Caco-2 (cell line): ENCODE measurements around the gene FYTTD1. TPM values are rescaled to one million over a fixed set of nuclear protein-coding genes. Genes with fewer than 3 reads are reported as not detected.

Source experiments
- BruUV-seq: library from RNA; stranded (reverse); fragments of 400-500 nt; replicated peaks from 2 replicates; lab custom pipeline; 2021; lab: Mats Ljungman, UMichigan
- CTCF ChIA-PET: fragments of 300-600 bp; sonication (Branson Sonifier 250); formaldehyde crosslinking; loops from one replicate; lab custom pipeline; 2022; ENCODE audit warnings: antibody characterized with exemption; lab: Charles Lee
- POLR2A ChIA-PET: fragments of 300-600 bp; sonication (Branson Sonifier 250); formaldehyde crosslinking; loops from one replicate; lab custom pipeline; 2022; ENCODE audit warnings: antibody characterized with exemption; lab: Charles Lee
- DNase-seq, 2 experiments: peaks; one replicate each; pipeline versions ENCODE4 v3.0.0 to v3.0.0-alpha.2; 2020 to 2022
- H3K27me3 ChIP-seq: replicated peaks from 2 replicates; pipeline ENCODE4 v1.6.0; 2011; ENCODE audit warnings: low read length; ENCODE audit not compliant: control insufficient read depth, insufficient read depth
- H3K36me3 ChIP-seq: 2 replicates; pipeline ENCODE4 v1.5.1; 2011; ENCODE audit warnings: low read length; ENCODE audit not compliant: control insufficient read depth, insufficient read depth
- H3K4me1 ChIP-seq: fragments of 250-450 bp; sonication (Bioruptor Pico); 2 replicates; pipeline ENCODE4 v1.5.1; 2020; ENCODE audit warnings: mild to moderate bottlenecking
- H3K4me3 ChIP-seq: 2 replicates; pipeline ENCODE4 v1.5.1; 2011; ENCODE audit warnings: low read depth, mild to moderate bottlenecking, control low read depth, low read length
- H3K9me3 ChIP-seq: fragments of 250-450 bp; sonication (Bioruptor Pico); 2 replicates; pipeline ENCODE4 v1.5.1; 2020; ENCODE audit warnings: mild to moderate bottlenecking, moderate library complexity
- H3K27ac Mint-ChIP-seq: one replicate; pipeline ENCODE4 v1.8.0; 2022; ENCODE audit warnings: mixed read lengths; ENCODE audit not compliant: unreplicated experiment
- H3K27me3 Mint-ChIP-seq: one replicate; pipeline ENCODE4 v1.8.0; 2022; ENCODE audit warnings: mixed read lengths; ENCODE audit not compliant: insufficient read depth, unreplicated experiment
- H3K36me3 Mint-ChIP-seq: one replicate; pipeline ENCODE4 v1.8.0; 2022; ENCODE audit warnings: mild to moderate bottlenecking, mixed read lengths; ENCODE audit not compliant: insufficient read depth, unreplicated experiment
- H3K4me1 Mint-ChIP-seq: one replicate; pipeline ENCODE4 v1.8.0; 2022; ENCODE audit warnings: low read depth, mixed read lengths; ENCODE audit not compliant: unreplicated experiment
- H3K4me3 Mint-ChIP-seq: one replicate; pipeline ENCODE4 v1.8.0; 2022; ENCODE audit warnings: mild to moderate bottlenecking, moderate library complexity, mixed read lengths; ENCODE audit not compliant: unreplicated experiment
- H3K9me3 Mint-ChIP-seq: one replicate; pipeline ENCODE4 v1.8.0; 2022; ENCODE audit warnings: mixed read lengths; ENCODE audit not compliant: unreplicated experiment
- CTCF ChIP-seq, 2 experiments: fragments of 200-600 bp in 1 of 2; IDR thresholded peaks; 1 replicate in 1 of 2; 2 replicates in 1 of 2; pipeline versions ENCODE4 v1.5.1 to v1.8.0; 2011 to 2022; ENCODE audit warnings: antibody characterized with exemption in 1 of 2, control low read depth in 1 of 2, inconsistent platforms in 1 of 2, low read depth in 1 of 2, low read length in 1 of 2, mild to moderate bottlenecking in 1 of 2, moderate library complexity in 1 of 2; ENCODE audit not compliant: insufficient read depth in 1 of 2, severe bottlenecking in 1 of 2, unreplicated experiment in 1 of 2
- intact Hi-C: fragments of 100-400 bp; cut with micrococcal nuclease; formaldehyde crosslinking; loops from one replicate; pipeline ENCODE4 v1.10.0; 2022; ENCODE audit not compliant: unreplicated experiment
- total RNA-seq: library from RNA; stranded (reverse); gene quantifications from 2 replicates; pipeline ENCODE4 v1.2.3, GENCODE V29; 2022

Gene FYTTD1
- total RNA-seq, 1 experiment from 2014 or later = 41.6 TPM

GRCh38 chr3:197750858-197751737 is 1.4 kb downstream of the FYTTD1 start:
- DNase-seq = peak in 1 of 2 experiments; percentile 16
- Histone ChIP-seq H3K4me3 (peak overlapping the region; percentile 85), H3K27me3 (no peaks in the 10 kb centered on the region), H3K4me1 (peaks cover 13% of the 10 kb centered on the region), H3K36me3 (no peaks in the 10 kb centered on the region), H3K9me3 (no peaks in the 10 kb centered on the region)
- Mint-ChIP-seq H3K4me1 (peaks cover 6% of the 10 kb centered on the region), H3K4me3 (peak overlapping the region; percentile 91), H3K27ac (peak overlapping the region; percentile 49), H3K27me3 (no peaks in the 10 kb centered on the region), H3K36me3 (no peaks in the 10 kb centered on the region), H3K9me3 (no peaks in the 10 kb centered on the region)
- POLR2A ChIA-PET = no interaction called here
- no TSS peak for BruUV-seq
- intact Hi-C loops = no loop called here
- CTCF ChIA-PET = interaction anchor here (0.7 to 1.0 kb wide), 2 partner anchors 155 to 1695 kb away, joined by 3 read pairs; no protein-coding TSS in a partner anchor
- no peak for TF ChIP-seq CTCF (IDR thresholded peaks at IDR 0.05; ENCODE audit: insufficient read depth in 1 of 2, low read depth in 1 of 2, low read length in 1 of 2, severe bottlenecking in 1 of 2, unreplicated experiment in 1 of 2)

- no peak for TF ChIP-seq CTCF (IDR thresholded peaks at IDR 0.05; ENCODE audit: insufficient read depth in 1 of 2, low read depth in 1 of 2, low read length in 1 of 2, severe bottlenecking in 1 of 2, unreplicated experiment in 1 of 2)
- peaks cover 18% of the 10 kb centered on the region for H3K4me1 ChIP-seq
- POLR2A ChIA-PET = no interaction called here
- H3K27ac Mint-ChIP-seq = no peak overlapping the region
- no peaks in the 10 kb centered on the region for H3K27me3 ChIP-seq
- H3K4me3 ChIP-seq = peak overlapping the region; percentile 85
- H3K9me3 ChIP-seq = no peaks in the 10 kb centered on the region
- no peak for DNase-seq
- intact Hi-C loops = no loop called here
- CTCF ChIA-PET = no interaction called here
- H3K9me3 Mint-ChIP-seq = no peaks in the 10 kb centered on the region
- H3K27me3 Mint-ChIP-seq = no peaks in the 10 kb centered on the region
- no TSS peak for BruUV-seq
- H3K4me3 Mint-ChIP-seq = peak overlapping the region; percentile 91
- no peaks in the 10 kb centered on the region for H3K36me3 Mint-ChIP-seq
- H3K36me3 ChIP-seq = no peaks in the 10 kb centered on the region
- peaks cover 6% of the 10 kb centered on the region for H3K4me1 Mint-ChIP-seq
These were observed 2.4 kb downstream of the FYTTD1 start for GRCh38 chr3:197752107-197752506.

DNA sequence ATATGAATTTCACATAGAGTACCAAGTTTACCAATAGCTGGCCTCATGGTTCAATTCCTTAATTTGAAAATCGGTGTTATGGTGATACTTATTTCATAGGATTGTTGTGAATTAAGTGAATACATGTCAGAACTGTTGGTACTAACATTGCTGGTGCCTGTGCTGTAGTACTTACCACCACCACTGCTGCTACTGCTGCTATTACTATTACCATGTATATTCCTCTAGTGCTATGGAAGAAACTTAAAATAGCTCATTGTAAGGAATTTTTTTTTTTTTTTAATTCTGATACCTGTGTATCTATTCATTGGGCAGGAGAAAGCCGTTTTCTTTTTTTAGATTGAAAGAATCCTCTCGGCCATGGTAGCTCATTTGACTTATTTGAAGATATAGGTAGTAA is 3.6 kb downstream of the FYTTD1 start:
- Mint-ChIP-seq H3K36me3 (no peaks in the 10 kb centered on the region), H3K27me3 (no peaks in the 10 kb centered on the region), H3K9me3 (no peaks in the 10 kb centered on the region), H3K27ac (no peak overlapping the region), H3K4me3 (no peak overlapping the region), H3K4me1 (peaks cover 6% of the 10 kb centered on the region)
- no peak for TF ChIP-seq CTCF (IDR thresholded peaks at IDR 0.05; ENCODE audit: insufficient read depth in 1 of 2, low read depth in 1 of 2, low read length in 1 of 2, severe bottlenecking in 1 of 2, unreplicated experiment in 1 of 2)
- Histone ChIP-seq H3K4me3 (no peak overlapping the region), H3K9me3 (no peaks in the 10 kb centered on the region), H3K27me3 (no peaks in the 10 kb centered on the region), H3K36me3 (no peaks in the 10 kb centered on the region), H3K4me1 (peaks cover 18% of the 10 kb centered on the region)
- ChIA-PET CTCF (no interaction called here), POLR2A (no interaction called here)
- BruUV-seq = no TSS peak
- DNase-seq = no peak
- intact Hi-C loops = no loop called here
